HG03432 (cell line): ENCODE data around the gene PPARA.

Experiments
- ATAC-seq: cut with Tn5 transposase; IDR thresholded peaks from one replicate; pipeline ENCODE4 v1.9.1; 2021; ENCODE audit warnings: mild to moderate bottlenecking, moderate library complexity; ENCODE audit not compliant: unreplicated experiment

PPARA gene

GRCh38 chr22:46142548-46143490 is 7.5 kb upstream of the PPARA start:
- no peak for ATAC-seq

GRCh38 chr22:46143491-46144147 is 6.7 kb upstream of the PPARA start:
- ATAC-seq: no peak

DNA sequence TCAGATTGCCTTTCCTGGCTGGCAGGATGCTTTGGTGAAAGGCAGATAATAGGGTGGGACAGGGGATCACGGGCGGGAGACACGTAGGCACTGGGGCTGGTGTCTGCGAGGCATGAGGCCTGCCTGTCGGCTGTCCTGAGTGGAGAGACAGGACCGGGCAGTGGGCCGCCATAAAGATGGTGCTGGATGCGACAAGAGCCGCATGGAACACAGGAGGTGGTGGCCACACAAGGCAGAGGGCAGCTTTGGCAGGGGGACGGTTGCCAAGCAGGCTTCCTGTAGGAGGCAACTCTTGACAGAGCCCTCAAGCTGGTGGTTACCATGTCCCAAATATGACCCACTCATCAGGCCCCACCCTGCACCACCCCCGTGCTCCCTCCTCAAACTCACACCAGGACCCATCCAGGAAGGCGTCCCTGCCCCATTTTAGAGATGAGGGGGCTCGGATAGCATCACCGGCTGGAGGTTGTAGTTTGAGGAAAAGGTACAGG is 4.9 kb upstream of the PPARA start:
- ATAC-seq: no peak

DNA sequence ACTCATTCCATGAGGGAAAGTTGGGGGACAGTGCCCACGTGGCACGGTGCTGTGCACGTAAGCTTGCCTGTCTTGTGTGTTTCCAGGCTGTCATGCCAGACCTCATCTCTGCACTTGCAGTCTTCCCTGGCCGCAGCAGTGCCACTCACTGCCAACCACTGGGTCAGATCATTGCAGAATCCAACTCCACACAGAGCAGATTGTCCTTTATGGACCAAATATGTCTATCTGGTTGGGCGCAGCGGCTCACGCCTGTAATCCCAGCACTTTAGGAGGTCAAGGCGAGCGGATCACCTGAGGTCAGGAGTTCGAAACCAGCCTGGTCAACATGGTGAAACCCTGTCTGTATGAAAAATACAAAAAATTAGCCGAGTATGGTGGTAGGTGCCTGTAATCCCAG is 4.4 kb upstream of the PPARA start:
- no peak for ATAC-seq

DNA sequence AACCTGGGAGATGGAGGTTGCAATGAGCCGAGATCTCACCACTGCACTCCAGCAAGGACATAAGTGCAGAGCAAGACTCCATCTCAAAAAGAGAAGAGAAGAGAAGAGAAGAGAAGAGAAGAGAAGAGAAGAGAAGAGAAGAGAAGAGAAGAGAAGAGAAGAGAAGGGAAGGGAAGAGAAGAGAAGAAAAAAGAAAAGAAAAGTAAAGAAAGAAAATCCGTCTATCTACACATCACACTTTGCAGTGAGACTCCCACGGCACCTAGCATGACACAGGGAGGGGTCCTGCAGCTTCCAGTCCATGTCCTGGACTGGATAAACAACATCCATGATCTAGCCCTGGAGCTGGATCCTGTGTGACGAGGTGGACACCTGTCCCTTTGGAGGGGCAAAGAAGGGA is 4.0 kb upstream of the PPARA start:
- no peak for ATAC-seq

- ATAC-seq: no peak
Observed at GRCh38 chr22:46147061-46147460, 3.3 kb upstream of the PPARA start.

GRCh38 chr22:46147471-46148267 is 2.7 kb upstream of the PPARA start:
- no peak for ATAC-seq

DNA sequence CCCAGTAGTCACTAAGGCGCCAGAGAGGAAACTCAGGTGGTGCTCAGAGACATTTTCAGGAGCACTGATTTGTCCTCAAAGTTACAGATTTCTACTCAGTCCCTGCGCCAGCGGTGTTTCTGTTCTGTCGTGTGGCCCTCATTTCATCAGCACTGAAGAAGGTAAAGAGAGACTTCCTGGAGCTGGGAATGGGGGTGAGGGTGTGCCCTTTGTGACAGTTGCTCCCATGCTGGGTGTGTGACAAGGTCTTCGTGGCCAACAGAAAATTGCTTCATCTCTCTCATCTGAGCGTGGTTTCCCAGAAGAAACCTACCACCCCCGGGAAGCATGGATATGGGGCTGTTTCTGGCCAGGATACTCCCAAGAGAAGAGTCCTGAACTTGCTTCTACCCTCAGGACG is 2.0 kb upstream of the PPARA start:
- ATAC-seq: no peak

GRCh38 chr22:46148816-46149511 is 1.4 kb upstream of the PPARA start:
- ATAC-seq: no peak

GRCh38 chr22:46149512-46150033 is 753 bp upstream of the PPARA start:
- peak; percentile 5 for ATAC-seq

DNA sequence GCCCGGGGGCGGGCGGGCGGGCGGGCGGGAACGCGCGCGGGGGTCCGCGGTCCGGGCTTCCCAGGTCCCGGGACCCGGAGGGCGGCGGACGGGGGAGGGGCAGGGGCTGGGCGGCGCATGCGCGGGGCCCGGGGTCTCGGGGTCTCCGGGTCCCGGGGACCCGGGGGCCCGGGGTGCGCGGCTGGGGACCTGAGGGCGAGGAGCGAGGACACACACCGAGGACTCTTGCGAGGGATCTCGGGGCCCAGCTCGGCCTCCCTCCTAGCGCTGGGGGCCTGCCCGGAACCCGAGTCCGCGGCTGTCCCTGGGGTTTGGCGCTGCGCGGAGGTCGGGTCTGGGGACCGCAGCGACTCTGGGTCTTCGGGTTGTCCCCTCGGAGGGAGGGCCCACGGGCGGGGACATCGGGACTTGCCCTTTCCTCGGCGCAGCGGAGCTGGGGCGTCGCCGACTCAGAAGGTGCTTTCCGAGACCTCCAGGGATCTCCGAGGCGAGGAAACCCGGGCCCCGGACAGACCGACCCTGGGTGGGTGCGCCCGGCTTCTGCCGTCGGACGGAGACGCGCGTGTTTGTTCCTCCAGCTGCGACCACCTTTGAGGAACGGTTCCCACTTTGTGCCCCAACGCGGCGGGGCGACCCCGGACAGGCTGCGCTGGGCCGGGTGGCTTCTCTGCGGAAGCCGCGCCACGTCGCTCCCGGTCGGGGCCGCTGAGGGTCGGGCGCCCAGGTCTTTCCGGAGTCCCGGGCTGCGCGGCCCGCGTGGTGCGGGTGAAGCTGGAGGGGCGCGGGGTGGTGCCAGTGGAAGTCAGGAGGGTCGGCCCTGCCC is 540 bp downstream of the PPARA start:
- peak; percentile 27 for ATAC-seq

DNA sequence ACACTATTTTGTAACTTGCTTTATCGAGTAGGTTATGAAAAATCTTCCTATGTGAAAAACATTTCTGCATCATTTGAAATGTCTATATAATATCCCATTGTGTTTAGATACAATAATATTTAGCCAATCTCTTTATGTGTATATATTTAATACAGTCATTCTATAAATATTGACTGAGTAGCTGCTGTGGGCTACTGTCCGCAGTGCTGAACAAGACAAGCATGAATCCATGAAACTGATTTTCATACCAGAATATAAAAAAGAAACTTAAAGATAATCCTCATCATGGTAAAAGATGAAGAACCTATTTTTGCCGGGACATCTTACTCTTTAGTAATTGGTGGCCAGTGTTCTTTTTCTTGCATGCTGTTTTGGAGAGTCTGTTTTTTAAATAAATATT is 3.6 kb downstream of the PPARA start:
- ATAC-seq: no peak

GRCh38 chr22:46156031-46156430 is 5.7 kb downstream of the PPARA start:
- no peak for ATAC-seq

DNA sequence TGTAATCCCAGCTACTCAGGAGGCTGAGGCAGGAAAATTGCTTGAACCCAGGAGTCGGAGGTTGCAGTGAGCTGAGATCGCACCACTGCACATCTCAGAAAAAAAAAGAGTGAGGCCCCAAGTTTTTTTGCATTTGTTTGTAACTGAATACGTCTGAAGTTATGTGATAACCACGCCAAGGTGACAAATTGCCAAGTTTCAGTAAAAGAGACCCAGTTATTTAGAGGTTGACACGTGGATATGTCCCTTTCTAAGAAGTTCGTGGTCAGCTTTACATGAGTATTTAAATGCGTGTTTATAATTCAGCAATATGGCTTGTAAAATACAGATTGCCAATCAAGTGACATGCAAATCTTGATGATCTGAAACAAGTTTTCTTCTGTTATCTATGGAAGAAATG is 8.0 kb downstream of the PPARA start:
- ATAC-seq: no peak

- no peak for ATAC-seq
Observed at GRCh38 chr22:46159212-46159611, 8.9 kb downstream of the PPARA start.

GRCh38 chr22:46159777-46160176 is 9.5 kb downstream of the PPARA start:
- no peak for ATAC-seq

GRCh38 chr22:46162285-46162684 is 12.0 kb downstream of the PPARA start:
- no peak for ATAC-seq

DNA sequence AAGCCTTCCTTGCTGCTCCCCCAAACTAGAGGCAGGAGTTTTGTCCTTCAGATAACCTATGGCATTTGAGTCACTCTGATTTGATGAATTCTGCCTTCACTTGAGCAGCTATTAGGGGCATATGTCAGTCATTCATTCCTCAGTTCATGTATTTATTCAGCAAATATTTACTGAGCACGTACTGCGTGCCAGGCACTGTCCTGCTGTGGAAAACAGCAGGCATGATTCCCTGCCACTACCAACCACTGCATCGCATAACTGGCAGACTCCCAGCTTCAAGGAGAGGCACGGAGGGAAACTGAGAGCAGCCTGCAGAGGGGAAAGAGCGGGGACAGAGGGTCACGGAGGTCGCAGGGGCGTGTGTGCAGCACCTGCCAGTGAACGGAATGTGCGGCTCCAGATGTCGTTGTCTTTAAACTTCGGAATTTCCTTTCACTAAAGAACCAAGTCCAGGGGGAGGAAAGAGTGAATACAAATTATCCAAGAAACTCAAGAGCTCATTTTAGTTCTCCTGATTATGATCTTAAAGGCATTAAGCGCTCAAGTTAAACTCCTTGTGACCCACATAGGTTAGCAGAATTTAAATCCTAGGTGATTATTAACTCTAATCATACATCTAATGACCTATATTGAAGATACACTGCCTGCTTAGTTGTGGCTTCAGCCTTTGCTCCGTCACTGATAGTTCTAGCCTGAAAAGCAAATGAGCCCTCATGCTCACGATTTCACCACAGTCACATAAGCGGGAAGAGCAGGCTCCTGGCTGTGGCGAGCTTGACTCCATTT is 12.6 kb downstream of the PPARA start:
- no peak for ATAC-seq

DNA sequence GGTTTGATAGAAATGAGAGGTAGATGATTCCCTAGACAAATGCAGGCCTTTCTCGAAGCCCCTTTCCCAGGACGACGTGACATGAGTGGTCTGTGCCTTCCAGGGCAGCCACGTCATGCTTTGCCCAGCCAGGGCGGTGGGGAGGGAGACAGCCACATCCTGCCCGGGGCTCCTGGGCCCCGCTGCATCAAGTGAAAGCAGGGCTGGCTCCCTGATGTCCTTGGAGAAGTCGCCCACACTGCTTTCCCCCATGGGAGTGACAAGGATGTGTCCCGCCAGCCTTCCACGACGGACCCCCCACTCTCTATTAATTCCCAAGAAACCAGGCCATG is 13.2 kb downstream of the PPARA start:
- ATAC-seq: no peak
